Erythroblast (primary cell): Measurements from ENCODE around the gene SRSF3.
A peak's percentile ranks its signal among the peaks of the same experiment; 100 is the strongest.

ENCODE experiments used
- DNase-seq, 2 experiments: peaks; one replicate each; lab custom pipeline; 2025; lab: John Stamatoyannopoulos, UW
- GATA1 ChIP-seq: IDR thresholded peaks from 2 replicates; pipeline ENCODE4 v1.6.1; 2011; ENCODE audit warnings: low read depth, mild to moderate bottlenecking, control low read depth, low read length, moderate library complexity
- POLR2A ChIP-seq: IDR thresholded peaks from 2 replicates; pipeline ENCODE4 v1.6.1; 2011; ENCODE audit warnings: mild to moderate bottlenecking, low read length

SRSF3 gene

GRCh38 chr6:36616893-36617521, 22.8 kb downstream of the SRSF3 start:
- DNase-seq, result peak; percentile 32 to 49
- TF ChIP-seq GATA1, result no peak
- no peak for TF ChIP-seq POLR2A

GRCh38 chr6:36618366-36619355, 24.5 kb downstream of the SRSF3 start:
- no peak for DNase-seq
- no peak for TF ChIP-seq GATA1
- no peak for TF ChIP-seq POLR2A

- no peak for TF ChIP-seq POLR2A
- no peak for TF ChIP-seq GATA1
- no peak for DNase-seq
Observed at GRCh38 chr6:36621371-36621855, 27.3 kb downstream of the SRSF3 start.

GRCh38 chr6:36622901-36623546, 28.9 kb downstream of the SRSF3 start:
- no peak for DNase-seq
- TF ChIP-seq POLR2A (no peak), GATA1 (no peak)

GRCh38 chr6:36623547-36624459, 29.6 kb downstream of the SRSF3 start:
- TF ChIP-seq GATA1, result no peak
- no peak for TF ChIP-seq POLR2A
- DNase-seq, result peak; percentile 62 to 84

- DNase-seq, result no peak
- no peak for TF ChIP-seq POLR2A
- TF ChIP-seq GATA1, result no peak
Observed at GRCh38 chr6:36624461-36625157, 30.4 kb downstream of the SRSF3 start.

- TF ChIP-seq POLR2A (no peak), GATA1 (no peak)
- DNase-seq, result no peak
Observed at GRCh38 chr6:36625158-36625919, 31.2 kb downstream of the SRSF3 start.

- no peak for DNase-seq
- TF ChIP-seq GATA1 (no peak), POLR2A (no peak)
Observed at GRCh38 chr6:36626636-36627035, 32.5 kb downstream of the SRSF3 start.

- no peak for DNase-seq
- TF ChIP-seq POLR2A, result no peak
- no peak for TF ChIP-seq GATA1
Observed at GRCh38 chr6:36627141-36627540, 33.0 kb downstream of the SRSF3 start.

GRCh38 chr6:36627801-36628246, 33.7 kb downstream of the SRSF3 start:
- no peak for TF ChIP-seq GATA1
- no peak for TF ChIP-seq POLR2A

GRCh38 chr6:36629784-36630183, 35.6 kb downstream of the SRSF3 start:
- TF ChIP-seq POLR2A, result no peak
- no peak for TF ChIP-seq GATA1
- DNase-seq, result no peak

More at GRCh38 chr6:36627801-36628246, 33.7 kb downstream of the SRSF3 start:
- no peak for DNase-seq
